ENCODE results near the gene CCDC117. TPM values are rescaled to one million over a fixed set of nuclear protein-coding genes. Genes with fewer than 3 reads are reported as not detected.

The CCDC117 gene
- total RNA-seq, 2 donors from 2014 or later: 21.2 to 24.9 TPM

DNA sequence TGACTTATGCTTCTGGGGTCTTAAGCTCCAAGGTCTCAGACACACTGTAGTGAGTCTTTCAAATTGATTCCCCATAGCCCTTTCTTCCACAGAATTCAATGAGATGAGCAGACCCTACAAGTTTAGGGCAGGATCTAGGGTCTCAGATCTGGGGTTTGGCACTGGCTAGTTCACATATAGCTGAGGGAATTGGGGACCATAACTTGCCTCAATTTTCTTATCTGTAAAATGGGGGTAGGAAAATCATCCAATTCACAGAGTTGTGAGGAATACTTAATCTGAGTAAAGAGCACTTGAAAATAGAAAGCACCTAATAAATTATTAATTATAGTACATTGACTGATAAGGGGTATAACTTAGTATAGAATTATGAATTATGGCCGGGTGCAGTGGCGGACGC, 5.9 kb upstream of the CCDC117 start:
- DNase-seq: no peak
- Histone ChIP-seq H3K4me1 (no peaks in the 10 kb centered on the region), H3K9ac (ENCODE audit: low read depth in 2 of 2, low read length in 2 of 2) (no peak overlapping the region), H3K4me3 (no peak overlapping the region), H3K27ac (no peak overlapping the region), H3K9me3 (no peaks in the 10 kb centered on the region), H3K27me3 (no peaks in the 10 kb centered on the region), H3K36me3 (no peaks in the 10 kb centered on the region)
- TF ChIP-seq, protein P1, sequence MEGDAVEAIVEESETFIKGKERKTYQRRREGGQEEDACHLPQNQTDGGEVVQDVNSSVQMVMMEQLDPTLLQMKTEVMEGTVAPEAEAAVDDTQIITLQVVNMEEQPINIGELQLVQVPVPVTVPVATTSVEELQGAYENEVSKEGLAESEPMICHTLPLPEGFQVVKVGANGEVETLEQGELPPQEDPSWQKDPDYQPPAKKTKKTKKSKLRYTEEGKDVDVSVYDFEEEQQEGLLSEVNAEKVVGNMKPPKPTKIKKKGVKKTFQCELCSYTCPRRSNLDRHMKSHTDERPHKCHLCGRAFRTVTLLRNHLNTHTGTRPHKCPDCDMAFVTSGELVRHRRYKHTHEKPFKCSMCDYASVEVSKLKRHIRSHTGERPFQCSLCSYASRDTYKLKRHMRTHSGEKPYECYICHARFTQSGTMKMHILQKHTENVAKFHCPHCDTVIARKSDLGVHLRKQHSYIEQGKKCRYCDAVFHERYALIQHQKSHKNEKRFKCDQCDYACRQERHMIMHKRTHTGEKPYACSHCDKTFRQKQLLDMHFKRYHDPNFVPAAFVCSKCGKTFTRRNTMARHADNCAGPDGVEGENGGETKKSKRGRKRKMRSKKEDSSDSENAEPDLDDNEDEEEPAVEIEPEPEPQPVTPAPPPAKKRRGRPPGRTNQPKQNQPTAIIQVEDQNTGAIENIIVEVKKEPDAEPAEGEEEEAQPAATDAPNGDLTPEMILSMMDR (IDR thresholded peaks at IDR 0.05): no peak
- intact Hi-C loops (cut with DNase I): no loop called here

DNA sequence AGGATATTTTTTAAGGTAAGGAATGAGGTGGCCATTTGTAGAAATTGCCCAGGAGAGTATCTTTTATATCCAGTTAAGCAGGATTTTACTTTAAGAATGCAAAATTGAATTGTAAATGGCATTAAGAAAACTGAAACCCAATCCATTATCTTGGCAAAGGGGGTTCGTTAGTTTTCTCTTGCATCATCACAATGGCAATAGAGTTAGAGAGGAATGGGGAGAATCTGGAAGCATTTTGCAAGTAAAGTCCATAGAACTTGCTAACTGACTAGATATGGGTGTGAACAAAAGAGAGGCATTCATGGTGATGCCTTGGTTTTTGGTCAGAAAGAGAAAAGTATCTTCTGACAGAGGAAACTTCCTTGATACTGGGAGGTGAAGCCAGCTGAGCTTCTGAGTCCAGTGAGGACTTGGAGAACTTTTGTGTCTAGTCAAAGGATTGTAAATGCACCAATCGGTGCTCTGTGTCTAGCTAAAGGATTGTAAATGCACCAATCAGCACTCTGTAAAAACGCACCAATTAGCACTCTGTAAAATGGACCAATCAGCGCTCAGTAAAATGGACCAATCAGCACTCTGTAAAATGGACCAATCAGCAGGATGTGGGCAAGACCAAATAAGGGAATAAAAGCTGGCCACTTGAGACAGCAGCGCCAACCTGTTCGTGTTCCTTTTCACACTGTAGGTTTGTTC, 3.6 kb upstream of the CCDC117 start:
- H3K9me3 ChIP-seq: no peaks in the 10 kb centered on the region
- H3K36me3 ChIP-seq: no peaks in the 10 kb centered on the region
- H3K27me3 ChIP-seq: no peaks in the 10 kb centered on the region
- intact Hi-C loops (cut with DNase I): no loop called here
- H3K4me3 ChIP-seq: no peak overlapping the region
- H3K27ac ChIP-seq: no peak overlapping the region
- TF ChIP-seq, protein P1 (IDR thresholded peaks at IDR 0.05): no peak
- no peak overlapping the region for H3K9ac ChIP-seq (ENCODE audit: low read depth in 2 of 2, low read length in 2 of 2)
- DNase-seq: no peak
- no peaks in the 10 kb centered on the region for H3K4me1 ChIP-seq

DNA sequence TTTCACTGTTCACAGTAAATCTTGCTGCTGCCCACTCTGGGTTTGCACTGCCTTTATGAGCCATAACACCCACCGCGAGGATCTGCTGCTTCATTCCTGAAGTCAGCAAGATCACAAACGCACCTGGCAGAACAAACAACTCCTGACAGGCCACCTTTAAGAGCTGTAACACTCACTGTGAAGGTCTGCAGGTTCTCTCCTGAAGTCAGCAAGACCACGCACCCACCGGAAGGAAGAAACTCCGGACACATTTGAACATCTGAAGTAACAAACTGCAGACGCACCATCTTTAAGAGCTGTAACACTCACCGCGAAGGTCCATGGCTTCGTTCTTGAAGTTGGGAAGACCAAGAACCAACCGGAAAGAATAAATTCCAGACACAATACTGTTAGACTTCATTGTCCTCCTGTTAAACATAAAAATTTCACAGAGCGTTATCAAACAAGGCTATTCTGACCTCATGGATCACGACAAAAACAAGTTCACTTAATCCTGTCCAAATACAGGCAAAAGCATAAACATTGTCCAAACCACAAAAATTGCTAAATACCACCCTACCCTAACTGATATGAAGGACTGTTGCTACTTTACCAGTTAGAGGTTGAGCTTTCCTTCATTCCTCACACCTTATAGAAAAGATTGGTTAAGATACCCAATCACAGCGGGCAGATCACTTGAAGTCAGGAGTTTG, 3.0 kb upstream of the CCDC117 start:
- TF ChIP-seq, protein P1 (IDR thresholded peaks at IDR 0.05): no peak
- intact Hi-C loops (cut with DNase I): no loop called here
- Histone ChIP-seq H3K4me1 (no peaks in the 10 kb centered on the region), H3K9me3 (no peaks in the 10 kb centered on the region), H3K27ac (no peak overlapping the region), H3K9ac (ENCODE audit: low read depth in 2 of 2, low read length in 2 of 2) (no peak overlapping the region), H3K36me3 (no peaks in the 10 kb centered on the region), H3K4me3 (no peak overlapping the region), H3K27me3 (no peaks in the 10 kb centered on the region)
- DNase-seq: no peak

DNA sequence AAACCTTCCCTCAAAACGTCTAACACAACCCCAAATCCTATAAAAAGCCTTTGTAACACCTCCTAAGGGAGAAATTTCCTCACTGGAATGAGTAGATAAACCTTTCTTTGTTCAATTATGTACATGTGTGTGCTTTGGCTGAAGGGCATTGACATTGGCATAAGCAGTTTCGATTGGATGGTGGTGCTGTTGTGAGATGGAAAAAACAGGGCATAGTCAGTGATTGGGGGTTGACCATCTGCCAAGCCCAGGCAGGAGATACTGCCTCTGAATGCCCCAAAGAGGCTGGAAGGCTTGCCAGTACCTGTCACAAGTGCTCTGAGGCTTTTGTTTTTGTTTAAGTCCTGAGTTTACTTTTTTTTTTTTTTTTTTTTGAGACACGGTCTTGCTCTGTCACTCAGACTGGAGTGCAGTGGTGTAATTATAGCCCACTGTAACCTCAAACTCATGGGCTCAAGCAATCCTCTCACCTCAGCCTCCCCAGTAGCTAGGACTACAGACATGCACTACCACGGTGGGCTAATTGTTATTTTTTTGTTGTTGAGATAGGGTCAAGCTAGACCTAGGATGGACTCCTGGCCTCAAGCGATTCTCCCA, 1.2 kb upstream of the CCDC117 start:
- Histone ChIP-seq H3K27ac (no peak overlapping the region), H3K27me3 (no peaks in the 10 kb centered on the region), H3K4me1 (no peaks in the 10 kb centered on the region), H3K36me3 (no peaks in the 10 kb centered on the region), H3K9ac (ENCODE audit: low read depth in 2 of 2, low read length in 2 of 2) (no peak overlapping the region), H3K4me3 (no peak overlapping the region), H3K9me3 (no peaks in the 10 kb centered on the region)
- TF ChIP-seq, protein P1 (IDR thresholded peaks at IDR 0.05): no peak
- intact Hi-C loops (cut with DNase I): no loop called here
- DNase-seq: no peak

DNA sequence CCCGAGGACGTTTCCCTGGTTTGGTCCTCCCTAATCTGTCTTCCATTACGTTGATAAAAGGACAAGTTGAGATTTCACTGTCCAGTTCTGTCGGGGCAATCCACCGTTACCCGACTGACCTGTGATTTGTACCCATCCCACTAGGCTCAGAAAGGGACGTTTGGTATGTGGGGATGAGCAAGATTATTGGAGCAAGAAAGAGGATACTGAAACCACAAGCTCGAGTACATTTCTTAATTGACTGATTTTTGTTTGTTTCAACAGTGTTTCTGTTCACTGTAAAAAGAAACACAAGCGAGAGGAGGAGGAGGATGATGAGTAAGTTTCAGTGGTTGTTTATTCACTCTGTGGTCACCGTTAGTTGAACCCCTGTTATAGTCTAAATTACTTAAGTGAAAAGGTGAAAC, 969 bp downstream of the CCDC117 start:
- Histone ChIP-seq H3K27ac (peak overlapping the region; percentile 94), H3K9ac (ENCODE audit: low read depth in 2 of 2, low read length in 2 of 2) (peak overlapping the region; percentile 90 to 98), H3K4me3 (peak overlapping the region; percentile 54), H3K4me1 (no peaks in the 10 kb centered on the region), H3K27me3 (no peaks in the 10 kb centered on the region), H3K9me3 (no peaks in the 10 kb centered on the region), H3K36me3 (no peaks in the 10 kb centered on the region)
- TF ChIP-seq, protein P1 (IDR thresholded peaks at IDR 0.05): no peak
- intact Hi-C loops (cut with DNase I): no loop called here
- DNase-seq: no peak

Measured in colonic mucosa (tissue), 4 donors.